Neutrophil (primary cell): ENCODE measurements around the gene COL8A2.
A peak's percentile ranks its signal among the peaks of the same experiment; 100 is the strongest.

Experiments used
- H3K27ac ChIP-seq: fragments of 200-600 bp; sonication (generic); 2 replicates; pipeline ENCODE4 v1.5.1; 2016; ENCODE audit warnings: mild to moderate bottlenecking, moderate library complexity
- H3K27me3 ChIP-seq: fragments of 200-600 bp; sonication (generic); 2 replicates; pipeline ENCODE4 v1.6.0; 2016; ENCODE audit warnings: mild to moderate bottlenecking
- H3K36me3 ChIP-seq: fragments of 200-600 bp; sonication (generic); 2 replicates; pipeline ENCODE4 v1.5.1; 2017
- H3K4me1 ChIP-seq, 2 experiments: fragments of 200-600 bp in 1 of 2; sonication (generic) in 1 of 2; 1 replicate in 1 of 2; 2 replicates in 1 of 2; pipeline versions ENCODE4 v1.5.1 to v1.6.1; 2013 to 2016; ENCODE audit warnings: low read depth in 1 of 2, low read length in 1 of 2, mild to moderate bottlenecking in 1 of 2, moderate library complexity in 1 of 2; ENCODE audit not compliant: control insufficient read depth in 1 of 2, insufficient read depth in 1 of 2
- H3K4me3 ChIP-seq, 2 experiments: fragments of 200-600 bp in 1 of 2; sonication (generic) in 1 of 2; 1 replicate in 1 of 2; 2 replicates in 1 of 2; pipeline ENCODE4 v1.5.1; 2013 to 2016; ENCODE audit warnings: low read depth in 1 of 2, low read length in 1 of 2, mild to moderate bottlenecking in 1 of 2, moderate library complexity in 1 of 2
- H3K9me3 ChIP-seq: fragments of 200-600 bp; sonication (generic); 2 replicates; pipeline ENCODE4 v1.5.1; 2016
- TF ChIP-seq, protein P1 (sequence below): fragments of 200-600 bp; sonication (generic); IDR thresholded peaks from 2 replicates; pipeline ENCODE4 v1.5.1; 2016; ENCODE audit warnings: antibody characterized with exemption

Gene COL8A2

GRCh38 chr1:36168514-36168913 is 43.5 kb upstream of the COL8A2 start:
- peak overlapping the region; percentile 8 for H3K27ac ChIP-seq
- H3K27me3 ChIP-seq = no peaks in the 10 kb centered on the region
- TF ChIP-seq, protein P1, sequence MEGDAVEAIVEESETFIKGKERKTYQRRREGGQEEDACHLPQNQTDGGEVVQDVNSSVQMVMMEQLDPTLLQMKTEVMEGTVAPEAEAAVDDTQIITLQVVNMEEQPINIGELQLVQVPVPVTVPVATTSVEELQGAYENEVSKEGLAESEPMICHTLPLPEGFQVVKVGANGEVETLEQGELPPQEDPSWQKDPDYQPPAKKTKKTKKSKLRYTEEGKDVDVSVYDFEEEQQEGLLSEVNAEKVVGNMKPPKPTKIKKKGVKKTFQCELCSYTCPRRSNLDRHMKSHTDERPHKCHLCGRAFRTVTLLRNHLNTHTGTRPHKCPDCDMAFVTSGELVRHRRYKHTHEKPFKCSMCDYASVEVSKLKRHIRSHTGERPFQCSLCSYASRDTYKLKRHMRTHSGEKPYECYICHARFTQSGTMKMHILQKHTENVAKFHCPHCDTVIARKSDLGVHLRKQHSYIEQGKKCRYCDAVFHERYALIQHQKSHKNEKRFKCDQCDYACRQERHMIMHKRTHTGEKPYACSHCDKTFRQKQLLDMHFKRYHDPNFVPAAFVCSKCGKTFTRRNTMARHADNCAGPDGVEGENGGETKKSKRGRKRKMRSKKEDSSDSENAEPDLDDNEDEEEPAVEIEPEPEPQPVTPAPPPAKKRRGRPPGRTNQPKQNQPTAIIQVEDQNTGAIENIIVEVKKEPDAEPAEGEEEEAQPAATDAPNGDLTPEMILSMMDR = no peak
- peaks cover 50% of the 10 kb centered on the region for H3K36me3 ChIP-seq
- H3K4me1 ChIP-seq = peaks cover 0 to 3% of the 10 kb centered on the region in 2 experiments
- H3K9me3 ChIP-seq = no peaks in the 10 kb centered on the region
- no peak overlapping the region for H3K4me3 ChIP-seq

DNA sequence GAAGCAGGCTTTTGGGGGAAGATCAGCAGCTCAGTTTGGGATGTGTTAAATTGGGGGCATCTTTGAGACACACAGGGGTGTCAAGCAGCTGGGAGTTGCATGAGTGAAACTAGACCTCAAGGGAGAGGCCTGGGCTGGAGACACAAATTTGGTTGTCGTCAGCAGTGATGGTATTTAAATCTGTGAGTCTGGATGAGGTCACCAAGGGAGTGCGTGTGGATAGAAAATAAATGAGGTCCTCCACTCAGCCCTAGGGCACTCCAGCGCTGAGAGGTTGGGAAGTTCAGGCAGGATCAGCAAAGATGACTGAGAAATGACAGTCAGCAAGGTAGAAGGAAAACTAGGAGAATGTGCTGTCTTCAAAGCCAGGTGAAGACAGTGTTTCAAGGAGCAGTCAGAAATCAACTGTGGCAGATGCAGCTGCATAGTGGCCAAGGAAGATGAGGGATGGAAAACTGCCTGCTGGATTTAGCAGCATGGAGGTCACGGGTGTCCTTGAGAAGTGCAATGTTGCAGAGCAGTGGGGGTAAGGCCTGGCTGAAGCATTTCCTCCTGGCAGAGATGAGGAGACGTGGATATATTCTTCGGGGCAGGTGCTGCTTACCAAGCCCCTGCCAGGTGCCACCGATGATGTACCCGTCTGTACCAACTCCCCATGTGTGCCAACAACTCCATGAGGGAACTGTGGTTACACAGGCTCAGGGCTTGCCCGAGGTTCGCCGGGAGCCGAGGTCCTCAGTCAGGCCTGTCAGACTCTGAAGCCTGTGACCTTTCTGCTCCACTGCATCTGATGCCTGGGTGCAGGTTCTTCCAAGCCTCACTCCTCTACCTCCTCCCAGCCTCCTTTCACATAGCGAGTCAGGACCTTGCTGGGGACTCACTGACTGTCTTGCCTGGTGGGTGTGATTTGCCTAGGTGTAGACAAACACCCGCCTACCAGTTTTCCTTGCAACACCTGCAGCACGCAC is 42.2 kb upstream of the COL8A2 start:
- peaks cover 37% of the 10 kb centered on the region for H3K36me3 ChIP-seq
- peaks cover 9 to 12% of the 10 kb centered on the region in 2 experiments for H3K4me1 ChIP-seq
- no peaks in the 10 kb centered on the region for H3K9me3 ChIP-seq
- no peak overlapping the region for H3K4me3 ChIP-seq
- H3K27me3 ChIP-seq = no peaks in the 10 kb centered on the region
- TF ChIP-seq, protein P1 = no peak
- H3K27ac ChIP-seq = no peak overlapping the region

GRCh38 chr1:36166136-36166535 is 41.1 kb upstream of the COL8A2 start:
- Histone ChIP-seq H3K27ac (peak overlapping the region; percentile 27), H3K4me3 (no peak overlapping the region), H3K27me3 (no peaks in the 10 kb centered on the region), H3K36me3 (peaks cover 26% of the 10 kb centered on the region), H3K4me1 (peaks cover 20 to 23% of the 10 kb centered on the region in 2 experiments), H3K9me3 (no peaks in the 10 kb centered on the region)
- TF ChIP-seq, protein P1 = no peak

- peaks cover 30 to 33% of the 10 kb centered on the region in 2 experiments for H3K4me1 ChIP-seq
- H3K27me3 ChIP-seq = no peaks in the 10 kb centered on the region
- TF ChIP-seq, protein P1 = no peak
- H3K4me3 ChIP-seq = no peak overlapping the region
- H3K36me3 ChIP-seq = peaks cover 16% of the 10 kb centered on the region
- H3K9me3 ChIP-seq = no peaks in the 10 kb centered on the region
- no peak overlapping the region for H3K27ac ChIP-seq
These were observed 40.1 kb upstream of the COL8A2 start for GRCh38 chr1:36165145-36165544.

- peak overlapping the region; percentile 2 for H3K27ac ChIP-seq
- no peak overlapping the region for H3K4me3 ChIP-seq
- peaks cover 14% of the 10 kb centered on the region for H3K36me3 ChIP-seq
- peaks cover 38% of the 10 kb centered on the region in 2 experiments for H3K4me1 ChIP-seq
- TF ChIP-seq, protein P1 = no peak
- H3K9me3 ChIP-seq = no peaks in the 10 kb centered on the region
- no peaks in the 10 kb centered on the region for H3K27me3 ChIP-seq
These were observed 39.3 kb upstream of the COL8A2 start for GRCh38 chr1:36164361-36164760.
